ENCODE results near the gene RBBP7. TPM values are rescaled to one million over a fixed set of nuclear protein-coding genes. Genes with fewer than 3 reads are reported as not detected.
A peak's percentile ranks its signal among the peaks of the same experiment; 100 is the strongest.

RBBP7 gene
- total RNA-seq, 1 donor from 2014 or later: 225 TPM

DNA sequence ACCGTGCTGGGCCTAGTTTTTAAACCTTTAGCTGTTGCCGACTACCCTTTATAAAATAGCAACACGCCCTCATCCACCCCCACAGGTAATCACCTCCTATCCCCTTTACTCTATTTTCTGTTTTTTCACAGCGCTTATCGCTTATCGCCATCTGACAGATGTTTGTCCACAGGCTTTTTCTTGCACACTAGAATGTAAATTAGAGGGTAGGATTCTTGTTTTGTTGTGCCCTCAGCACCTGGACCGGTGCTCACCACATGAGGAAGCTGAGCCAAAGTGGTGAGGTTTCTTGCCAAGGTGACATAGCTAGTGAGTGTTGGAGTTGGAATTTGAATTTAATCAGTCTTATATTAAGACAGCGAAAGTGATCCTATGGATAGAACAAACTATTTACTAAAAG is 2.9 kb upstream of the RBBP7 start:
- peak overlapping the region; percentile 75 for H3K27ac Mint-ChIP-seq
- H3K4me3 Mint-ChIP-seq: no peak overlapping the region

GRCh38 chrX:16870862-16871815 is 977 bp upstream of the RBBP7 start:
- H3K4me3 Mint-ChIP-seq: peak overlapping the region; percentile 73
- no peaks in the 10 kb centered on the region for H3K9me3 Mint-ChIP-seq
- peak overlapping the region; percentile 98 for H3K27ac Mint-ChIP-seq
- peak; percentile 45 to 77 for DNase-seq (ENCODE audit: low spot score in 2 of 2, unreplicated experiment in 2 of 2)
- TF ChIP-seq, protein P1, sequence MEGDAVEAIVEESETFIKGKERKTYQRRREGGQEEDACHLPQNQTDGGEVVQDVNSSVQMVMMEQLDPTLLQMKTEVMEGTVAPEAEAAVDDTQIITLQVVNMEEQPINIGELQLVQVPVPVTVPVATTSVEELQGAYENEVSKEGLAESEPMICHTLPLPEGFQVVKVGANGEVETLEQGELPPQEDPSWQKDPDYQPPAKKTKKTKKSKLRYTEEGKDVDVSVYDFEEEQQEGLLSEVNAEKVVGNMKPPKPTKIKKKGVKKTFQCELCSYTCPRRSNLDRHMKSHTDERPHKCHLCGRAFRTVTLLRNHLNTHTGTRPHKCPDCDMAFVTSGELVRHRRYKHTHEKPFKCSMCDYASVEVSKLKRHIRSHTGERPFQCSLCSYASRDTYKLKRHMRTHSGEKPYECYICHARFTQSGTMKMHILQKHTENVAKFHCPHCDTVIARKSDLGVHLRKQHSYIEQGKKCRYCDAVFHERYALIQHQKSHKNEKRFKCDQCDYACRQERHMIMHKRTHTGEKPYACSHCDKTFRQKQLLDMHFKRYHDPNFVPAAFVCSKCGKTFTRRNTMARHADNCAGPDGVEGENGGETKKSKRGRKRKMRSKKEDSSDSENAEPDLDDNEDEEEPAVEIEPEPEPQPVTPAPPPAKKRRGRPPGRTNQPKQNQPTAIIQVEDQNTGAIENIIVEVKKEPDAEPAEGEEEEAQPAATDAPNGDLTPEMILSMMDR (IDR thresholded peaks at IDR 0.05; ENCODE audit: unreplicated experiment): no peak
- peaks cover 49% of the 10 kb centered on the region for H3K4me1 Mint-ChIP-seq
- peaks cover 3% of the 10 kb centered on the region for H3K36me3 Mint-ChIP-seq
- peaks cover 2% of the 10 kb centered on the region for H3K27me3 Mint-ChIP-seq (ENCODE audit: low read depth)

More for the DNA sequence above, 2.9 kb upstream of the RBBP7 start:
- no peak for DNase-seq (ENCODE audit: low spot score in 2 of 2, unreplicated experiment in 2 of 2)
- H3K4me1 Mint-ChIP-seq: peaks cover 35% of the 10 kb centered on the region
- H3K27me3 Mint-ChIP-seq (ENCODE audit: low read depth): peaks cover 5% of the 10 kb centered on the region
- TF ChIP-seq, protein P1 (IDR thresholded peaks at IDR 0.05; ENCODE audit: unreplicated experiment): no peak
- H3K36me3 Mint-ChIP-seq: no peaks in the 10 kb centered on the region
- H3K9me3 Mint-ChIP-seq: no peaks in the 10 kb centered on the region

DNA sequence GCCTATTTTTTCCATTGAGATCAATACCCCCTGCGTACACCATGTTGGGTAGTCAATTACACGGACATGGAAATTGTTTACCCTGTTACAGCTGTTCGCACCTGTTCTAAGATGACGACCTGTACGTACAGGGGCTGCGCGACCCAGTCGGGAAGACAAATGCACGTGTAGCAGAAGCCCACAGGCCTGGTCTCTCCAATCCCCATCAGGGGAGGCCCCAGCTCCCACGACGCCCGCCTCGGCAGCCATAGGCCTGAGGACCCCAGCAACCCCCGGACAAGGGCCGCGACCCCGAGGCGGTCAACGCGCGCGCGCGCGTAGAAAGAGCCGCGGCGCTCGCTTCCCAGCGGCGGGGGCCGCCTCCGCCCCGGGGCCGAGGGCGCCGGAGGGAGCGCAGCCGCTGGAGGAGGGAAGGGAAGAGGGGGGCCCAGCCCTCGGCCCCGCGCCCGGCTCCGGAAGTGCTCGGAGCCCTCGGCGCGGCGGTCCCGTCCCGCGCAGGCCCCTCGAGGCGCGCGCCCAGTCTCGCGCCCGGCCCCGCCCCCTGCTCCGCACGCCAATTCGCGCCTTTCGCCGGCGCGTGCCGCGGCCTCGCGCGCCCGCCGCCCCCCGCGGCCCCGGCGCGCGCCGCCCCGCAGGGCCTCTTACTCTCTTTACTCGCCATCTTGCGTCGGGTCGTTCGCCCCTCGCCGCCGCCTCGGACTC is 618 bp downstream of the RBBP7 start:
- Mint-ChIP-seq H3K27me3 (ENCODE audit: low read depth) (no peaks in the 10 kb centered on the region), H3K27ac (peak overlapping the region; percentile 100), H3K4me3 (peak overlapping the region; percentile 98), H3K4me1 (peaks cover 53% of the 10 kb centered on the region), H3K36me3 (peaks cover 3% of the 10 kb centered on the region), H3K9me3 (no peaks in the 10 kb centered on the region)
- TF ChIP-seq, protein P1 (IDR thresholded peaks at IDR 0.05; ENCODE audit: unreplicated experiment): no peak
- peak; percentile 57 to 73 for DNase-seq (ENCODE audit: low spot score in 2 of 2, unreplicated experiment in 2 of 2)

DNA sequence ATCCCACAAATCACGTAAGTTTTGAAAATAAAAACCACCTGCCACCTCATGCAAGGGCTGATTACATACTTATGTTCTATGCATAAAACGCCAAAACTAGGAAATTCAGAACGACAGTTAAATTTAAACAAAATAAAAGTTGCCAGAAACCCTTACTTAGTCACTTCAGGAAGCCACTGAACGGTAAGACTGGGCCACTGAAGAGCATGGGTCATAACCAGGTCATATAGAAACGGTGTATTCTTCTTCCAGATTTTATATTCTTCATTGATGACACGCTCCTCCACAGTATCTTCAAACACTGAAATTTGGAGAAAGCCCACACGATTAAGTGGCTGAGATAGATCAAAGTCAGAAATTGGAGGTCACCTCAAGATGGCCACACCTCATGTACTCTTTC is 1.2 kb downstream of the RBBP7 start:
- Mint-ChIP-seq H3K9me3 (no peaks in the 10 kb centered on the region), H3K36me3 (peaks cover 3% of the 10 kb centered on the region), H3K4me3 (peak overlapping the region; percentile 81), H3K27me3 (ENCODE audit: low read depth) (no peaks in the 10 kb centered on the region), H3K27ac (peak overlapping the region; percentile 91), H3K4me1 (peaks cover 53% of the 10 kb centered on the region)
- TF ChIP-seq, protein P1 (IDR thresholded peaks at IDR 0.05; ENCODE audit: unreplicated experiment): no peak
- no peak for DNase-seq (ENCODE audit: low spot score in 2 of 2, unreplicated experiment in 2 of 2)

DNA sequence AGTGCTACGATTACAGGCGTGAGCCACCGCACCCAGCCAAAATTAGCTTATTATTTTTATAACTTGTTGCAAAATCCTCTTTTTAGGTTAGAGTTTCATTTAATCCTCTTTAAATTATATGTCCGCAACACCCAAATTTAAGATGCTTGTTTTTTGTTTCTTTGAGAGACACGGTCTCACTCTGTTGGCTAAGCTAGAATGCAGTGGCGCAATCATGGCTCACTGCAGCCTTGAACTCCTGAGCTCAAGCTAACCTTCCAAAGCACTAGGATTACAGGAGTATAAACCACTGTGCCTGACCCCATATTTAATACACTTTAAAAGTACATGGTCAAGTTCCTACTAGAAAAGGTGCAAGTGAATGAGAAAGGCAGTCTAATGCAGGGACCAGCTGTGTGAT is 2.2 kb downstream of the RBBP7 start:
- H3K27me3 Mint-ChIP-seq (ENCODE audit: low read depth): no peaks in the 10 kb centered on the region
- H3K9me3 Mint-ChIP-seq: no peaks in the 10 kb centered on the region
- peaks cover 8% of the 10 kb centered on the region for H3K36me3 Mint-ChIP-seq
- TF ChIP-seq, protein P1 (IDR thresholded peaks at IDR 0.05; ENCODE audit: unreplicated experiment): no peak
- H3K4me1 Mint-ChIP-seq: peaks cover 50% of the 10 kb centered on the region
- H3K27ac Mint-ChIP-seq: no peak overlapping the region
- peak overlapping the region; percentile 81 for H3K4me3 Mint-ChIP-seq
- no peak for DNase-seq (ENCODE audit: low spot score in 2 of 2, unreplicated experiment in 2 of 2)
